ENCODE measurements around the gene TRIO. TPM values are rescaled to one million over a fixed set of nuclear protein-coding genes. Genes with fewer than 3 reads are reported as not detected.

Gene TRIO
- total and polyA plus RNA-seq, 3 experiments from 2014 or later = 0.89 to 4.4 (median 4.2) TPM

DNA sequence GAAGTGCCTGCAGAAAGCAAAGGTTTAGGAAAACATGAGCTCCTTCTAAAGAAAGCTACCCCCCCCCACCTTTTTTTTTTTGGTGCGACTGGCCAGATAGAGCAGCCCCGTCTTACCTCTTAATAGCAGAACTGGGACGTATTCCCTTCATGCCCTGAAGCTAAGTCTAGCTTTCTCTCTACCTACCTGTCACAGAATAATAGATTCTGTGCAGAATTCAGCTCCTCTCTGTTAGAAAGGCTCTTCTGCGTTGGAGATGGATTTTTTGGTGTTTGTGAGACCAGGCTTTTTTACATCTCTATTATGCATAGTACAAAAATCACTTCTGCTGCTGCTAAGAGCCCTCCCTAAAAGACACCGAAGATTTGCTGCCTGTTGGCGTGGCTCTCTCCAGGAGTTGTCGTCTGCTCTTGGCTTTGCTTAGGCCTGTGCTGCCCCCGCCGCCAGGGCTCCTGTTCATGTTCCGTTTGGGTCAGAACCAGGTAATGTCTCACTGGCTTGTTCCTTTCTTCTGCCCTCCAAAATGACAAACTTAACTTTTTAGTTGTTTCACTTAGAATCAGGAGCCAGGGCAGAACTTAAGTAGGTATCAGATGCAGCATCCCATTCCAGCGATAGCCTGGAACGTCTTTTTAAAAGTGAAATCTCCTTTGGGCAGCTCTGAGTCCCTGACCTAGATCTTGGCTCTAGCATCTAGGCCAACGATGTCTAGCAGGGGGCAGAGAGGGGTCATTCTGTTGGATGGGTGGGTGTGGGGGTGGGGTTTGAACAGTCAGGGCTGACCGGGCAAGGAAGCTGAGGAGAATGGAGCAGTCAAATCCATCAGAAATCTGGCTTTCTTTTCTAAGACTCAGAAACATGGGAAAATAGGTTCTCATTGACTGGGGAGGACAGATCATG, 2.5 kb downstream of the TRIO start:
- H3K27ac Mint-ChIP-seq = peak overlapping the region in 7 of 8 donors; percentile 2 to 76 (median 32)

DNA sequence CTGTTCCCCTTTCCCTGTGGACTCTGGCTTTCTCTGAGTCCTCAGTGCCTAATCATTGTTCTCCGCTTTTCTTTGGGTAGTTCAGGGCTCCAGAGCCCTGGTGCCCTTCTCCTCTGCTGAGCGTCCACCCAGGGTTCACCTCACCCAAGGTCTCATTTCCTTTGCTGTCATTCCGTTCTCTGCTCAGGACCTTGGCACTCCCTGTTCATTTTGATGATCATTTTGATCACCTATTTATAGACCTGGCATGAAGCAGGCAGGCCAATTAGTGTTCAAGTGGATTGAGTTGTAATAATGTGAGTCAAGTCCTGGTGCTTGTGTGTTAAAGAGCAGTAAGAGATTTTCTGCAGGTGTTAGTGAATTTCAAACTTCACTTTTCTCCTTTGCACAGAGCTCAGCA, 3.6 kb downstream of the TRIO start:
- DNase-seq = no peak
- H3K4me1 Mint-ChIP-seq = peaks cover 11 to 17% (median 12%) of the 10 kb centered on the region in 3 donors
- no peak overlapping the region for H3K4me3 ChIP-seq (ENCODE audit: low read length)
- no peak overlapping the region for H3K27ac Mint-ChIP-seq
- peak overlapping the region in 2 of 7 donors; percentile 1 to 97 for H3K4me3 Mint-ChIP-seq
- H3K4me1 ChIP-seq (ENCODE audit: insufficient read depth, low read length) = peaks cover 10% of the 10 kb centered on the region
- no peaks in the 10 kb centered on the region for H3K27me3 ChIP-seq (ENCODE audit: insufficient read depth, low read length, poor library complexity, severe bottlenecking)
- peaks cover 24 to 63% of the 10 kb centered on the region in 2 donors for H3K27me3 Mint-ChIP-seq
- CTCF ChIA-PET = no interaction called here
- H3K27ac ChIP-seq (ENCODE audit: low read depth, low read length) = no peak overlapping the region
- no peaks in the 10 kb centered on the region for H3K36me3 ChIP-seq (ENCODE audit: insufficient read depth, low read length)
- POLR2A ChIA-PET = no interaction called here
- no peaks in the 10 kb centered on the region for H3K9me3 Mint-ChIP-seq
- H3K9me3 ChIP-seq (ENCODE audit: low read length) = no peaks in the 10 kb centered on the region
- H3K36me3 Mint-ChIP-seq = peaks cover 0 to 1% (median 0%) of the 10 kb centered on the region in 3 donors

More for the DNA sequence above, 2.5 kb downstream of the TRIO start:
- Mint-ChIP-seq H3K9me3 (no peaks in the 10 kb centered on the region), H3K4me3 (peak overlapping the region; percentile 70 to 97 (median 85)), H3K27me3 (peaks cover 30 to 67% of the 10 kb centered on the region in 2 donors), H3K4me1 (peaks cover 11 to 17% (median 12%) of the 10 kb centered on the region in 3 donors), H3K36me3 (peaks cover 0 to 1% (median 0%) of the 10 kb centered on the region in 3 donors)
- no peak overlapping the region for H3K4me3 ChIP-seq (ENCODE audit: low read length)
- peaks cover 10% of the 10 kb centered on the region for H3K4me1 ChIP-seq (ENCODE audit: insufficient read depth, low read length)
- DNase-seq = no peak
- peaks cover 1% of the 10 kb centered on the region for H3K27me3 ChIP-seq (ENCODE audit: insufficient read depth, low read length, poor library complexity, severe bottlenecking)
- H3K9me3 ChIP-seq (ENCODE audit: low read length) = no peaks in the 10 kb centered on the region
- no peaks in the 10 kb centered on the region for H3K36me3 ChIP-seq (ENCODE audit: insufficient read depth, low read length)
- no peak overlapping the region for H3K27ac ChIP-seq (ENCODE audit: low read depth, low read length)
- ChIA-PET POLR2A (no interaction called here), CTCF (no interaction called here)

DNA sequence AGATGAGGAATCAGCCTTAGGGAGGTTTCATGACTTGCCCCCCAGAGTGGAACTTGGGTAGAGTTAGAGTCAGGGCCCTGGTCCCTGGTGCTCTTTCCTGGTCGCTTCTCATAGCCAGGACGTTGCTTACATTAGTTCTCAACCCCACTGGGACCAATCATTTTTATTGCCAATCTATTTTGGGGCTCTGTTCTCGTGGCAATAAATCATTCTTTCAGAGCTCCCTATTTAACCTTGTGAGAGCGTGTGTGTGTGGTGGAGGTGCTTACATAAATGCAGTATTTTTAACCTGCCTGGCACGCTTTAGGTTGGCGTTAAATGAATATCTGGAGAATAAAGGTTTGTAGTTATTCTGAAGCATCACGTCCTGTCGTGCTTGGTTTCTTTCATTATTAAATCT, 4.1 kb downstream of the TRIO start:
- Histone ChIP-seq H3K36me3 (ENCODE audit: insufficient read depth, low read length) (no peaks in the 10 kb centered on the region), H3K4me3 (ENCODE audit: low read length) (no peak overlapping the region), H3K27me3 (ENCODE audit: insufficient read depth, low read length, poor library complexity, severe bottlenecking) (no peaks in the 10 kb centered on the region), H3K27ac (ENCODE audit: low read depth, low read length) (no peak overlapping the region), H3K9me3 (ENCODE audit: low read length) (no peaks in the 10 kb centered on the region), H3K4me1 (ENCODE audit: insufficient read depth, low read length) (peaks cover 6% of the 10 kb centered on the region)
- H3K4me1 Mint-ChIP-seq = peaks cover 10 to 15% (median 10%) of the 10 kb centered on the region in 3 donors
- peaks cover 21 to 62% of the 10 kb centered on the region in 2 donors for H3K27me3 Mint-ChIP-seq
- H3K36me3 Mint-ChIP-seq = peaks cover 0 to 1% (median 0%) of the 10 kb centered on the region in 3 donors
- H3K27ac Mint-ChIP-seq = peak overlapping the region in 1 of 8 donors; percentile 50
- CTCF ChIA-PET = no interaction called here
- POLR2A ChIA-PET = no interaction called here
- H3K9me3 Mint-ChIP-seq = no peaks in the 10 kb centered on the region
- no peak for DNase-seq
- no peak overlapping the region for H3K4me3 Mint-ChIP-seq

DNA sequence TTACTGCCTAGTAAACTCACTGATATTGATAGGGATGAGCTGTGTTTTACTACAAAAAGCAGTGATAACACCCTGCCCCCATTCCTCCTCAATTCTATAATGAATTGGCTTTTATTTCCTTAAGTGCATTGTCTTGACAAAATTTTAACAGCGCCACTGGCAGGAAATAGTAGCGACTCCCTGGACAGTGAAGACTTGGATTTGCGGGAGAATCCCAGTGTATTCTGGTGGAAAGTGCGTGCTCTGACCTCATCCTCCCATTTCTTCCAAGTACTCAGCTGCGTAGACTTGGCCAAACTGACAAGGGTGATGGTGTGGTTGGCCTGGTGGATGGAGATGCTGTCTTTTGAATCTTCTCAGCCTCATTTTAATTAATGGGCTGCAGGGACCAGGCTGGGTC, 5.3 kb downstream of the TRIO start:
- Mint-ChIP-seq H3K27me3 (peaks cover 21 to 64% of the 10 kb centered on the region in 2 donors), H3K4me3 (no peak overlapping the region), H3K27ac (no peak overlapping the region), H3K9me3 (no peaks in the 10 kb centered on the region), H3K36me3 (peaks cover 0 to 1% (median 0%) of the 10 kb centered on the region in 3 donors), H3K4me1 (peaks cover 5 to 11% (median 6%) of the 10 kb centered on the region in 3 donors)
- Histone ChIP-seq H3K4me1 (ENCODE audit: insufficient read depth, low read length) (no peaks in the 10 kb centered on the region), H3K4me3 (ENCODE audit: low read length) (no peak overlapping the region), H3K9me3 (ENCODE audit: low read length) (no peaks in the 10 kb centered on the region), H3K27ac (ENCODE audit: low read depth, low read length) (no peak overlapping the region), H3K27me3 (ENCODE audit: insufficient read depth, low read length, poor library complexity, severe bottlenecking) (no peaks in the 10 kb centered on the region), H3K36me3 (ENCODE audit: insufficient read depth, low read length) (no peaks in the 10 kb centered on the region)
- ChIA-PET POLR2A (no interaction called here), CTCF (no interaction called here)
- no peak for DNase-seq

DNA sequence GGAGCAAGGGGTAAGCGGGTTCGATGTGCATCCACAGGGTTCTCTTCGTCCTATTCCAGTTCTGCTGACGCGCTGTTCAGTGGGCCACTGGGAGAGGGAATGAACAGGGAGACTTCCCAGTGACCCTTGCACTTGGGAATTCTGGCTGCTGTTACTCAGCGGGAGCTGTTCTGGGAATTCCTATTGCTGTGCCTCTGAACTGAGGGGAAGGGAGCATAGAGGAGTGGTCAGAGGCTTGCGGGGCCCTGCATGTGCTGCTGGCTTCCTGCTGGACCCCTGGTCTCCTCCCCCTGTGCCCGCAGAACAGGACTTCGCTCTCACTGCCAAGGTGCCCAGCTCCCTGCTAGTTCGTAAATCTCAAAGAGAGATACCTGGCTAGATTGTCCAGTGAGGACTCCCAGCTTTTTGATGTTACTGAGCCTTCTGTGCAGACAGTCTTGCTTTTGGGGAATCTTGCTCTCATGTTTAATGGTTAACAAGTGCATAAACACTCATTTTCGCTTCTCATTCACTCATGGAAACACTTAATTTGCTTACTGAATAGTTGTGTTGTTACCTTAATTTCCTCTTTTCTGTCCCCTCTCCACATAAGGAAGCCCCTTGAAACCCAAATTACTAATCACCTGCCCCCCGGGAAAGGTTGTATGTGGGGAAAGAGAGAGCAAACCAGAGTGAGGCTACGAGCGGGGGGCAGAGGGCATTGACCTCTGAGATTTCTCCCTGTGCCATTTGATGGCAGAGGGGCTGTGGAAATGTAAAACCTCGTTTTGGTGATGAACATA, 5.9 kb downstream of the TRIO start:
- Histone ChIP-seq H3K27ac (ENCODE audit: low read depth, low read length) (no peak overlapping the region), H3K4me3 (ENCODE audit: low read length) (no peak overlapping the region), H3K27me3 (ENCODE audit: insufficient read depth, low read length, poor library complexity, severe bottlenecking) (no peaks in the 10 kb centered on the region), H3K4me1 (ENCODE audit: insufficient read depth, low read length) (no peaks in the 10 kb centered on the region), H3K36me3 (ENCODE audit: insufficient read depth, low read length) (no peaks in the 10 kb centered on the region), H3K9me3 (ENCODE audit: low read length) (no peaks in the 10 kb centered on the region)
- DNase-seq = no peak
- Mint-ChIP-seq H3K4me1 (peaks cover 5 to 10% (median 6%) of the 10 kb centered on the region in 3 donors), H3K9me3 (no peaks in the 10 kb centered on the region), H3K36me3 (peaks cover 0 to 1% (median 0%) of the 10 kb centered on the region in 3 donors), H3K4me3 (no peak overlapping the region), H3K27ac (no peak overlapping the region), H3K27me3 (peaks cover 22 to 67% of the 10 kb centered on the region in 2 donors)
- CTCF ChIA-PET = no interaction called here
- POLR2A ChIA-PET = no interaction called here

DNA sequence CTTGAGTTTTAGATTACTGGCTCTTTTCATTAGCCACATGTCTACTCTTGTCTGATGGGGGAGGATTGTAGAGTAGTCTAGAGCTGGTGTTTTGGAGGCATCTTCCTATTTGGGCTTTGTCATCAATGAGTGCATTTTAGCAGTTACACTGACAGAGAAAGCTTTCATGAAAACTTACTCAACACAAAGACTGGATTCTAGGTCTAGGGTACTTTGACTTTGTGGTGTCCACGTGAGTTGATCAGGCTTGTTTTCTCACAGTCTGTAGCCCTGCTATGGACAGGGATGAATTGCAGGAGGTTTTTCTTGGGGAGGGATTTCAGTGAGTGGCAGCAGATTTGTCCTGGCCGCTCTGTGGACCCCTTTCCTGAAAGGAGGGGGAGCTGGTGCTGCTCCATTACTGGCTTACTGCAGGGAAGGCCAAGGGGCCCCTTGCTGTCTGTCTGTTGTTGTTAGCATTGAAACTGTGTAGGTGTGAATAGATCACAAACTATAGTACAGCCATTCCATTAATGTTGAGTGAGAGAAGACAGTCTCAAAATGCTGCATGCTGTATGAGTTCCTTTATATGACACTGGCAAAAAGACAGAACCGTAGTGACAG, 6.6 kb downstream of the TRIO start:
- no peaks in the 10 kb centered on the region for H3K9me3 ChIP-seq (ENCODE audit: low read length)
- Mint-ChIP-seq H3K4me3 (no peak overlapping the region), H3K27me3 (peaks cover 23 to 65% of the 10 kb centered on the region in 2 donors), H3K4me1 (peaks cover 4 to 7% (median 5%) of the 10 kb centered on the region in 3 donors), H3K36me3 (peaks cover 0 to 1% (median 0%) of the 10 kb centered on the region in 3 donors), H3K27ac (no peak overlapping the region), H3K9me3 (no peaks in the 10 kb centered on the region)
- H3K27ac ChIP-seq (ENCODE audit: low read depth, low read length) = no peak overlapping the region
- no peak for DNase-seq
- H3K4me1 ChIP-seq (ENCODE audit: insufficient read depth, low read length) = no peaks in the 10 kb centered on the region
- CTCF ChIA-PET = no interaction called here
- no peaks in the 10 kb centered on the region for H3K27me3 ChIP-seq (ENCODE audit: insufficient read depth, low read length, poor library complexity, severe bottlenecking)
- POLR2A ChIA-PET = no interaction called here
- H3K36me3 ChIP-seq (ENCODE audit: insufficient read depth, low read length) = no peaks in the 10 kb centered on the region
- no peak overlapping the region for H3K4me3 ChIP-seq (ENCODE audit: low read length)

DNA sequence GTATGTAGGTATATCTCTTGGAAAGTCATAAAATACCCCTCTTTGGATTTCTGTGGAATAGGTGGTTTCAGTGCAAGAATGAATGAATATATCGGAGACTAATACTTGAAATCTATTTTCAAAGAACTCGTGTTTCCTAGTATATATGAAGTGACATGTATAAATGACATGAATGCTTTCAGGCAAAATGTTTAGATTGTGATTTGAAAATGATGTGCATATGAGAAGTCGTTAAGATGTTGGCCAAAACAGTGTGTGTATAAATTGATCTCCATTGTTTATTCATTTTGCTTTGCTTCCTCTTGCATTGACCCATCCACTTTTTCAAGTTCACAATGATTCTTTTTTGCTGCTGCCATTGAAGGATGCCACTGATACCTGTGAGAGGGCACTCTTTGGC, 8.3 kb downstream of the TRIO start:
- no peak overlapping the region for H3K4me3 ChIP-seq (ENCODE audit: low read length)
- H3K27ac ChIP-seq (ENCODE audit: low read depth, low read length) = no peak overlapping the region
- no peaks in the 10 kb centered on the region for H3K9me3 ChIP-seq (ENCODE audit: low read length)
- H3K4me3 Mint-ChIP-seq = no peak overlapping the region
- no peaks in the 10 kb centered on the region for H3K36me3 ChIP-seq (ENCODE audit: insufficient read depth, low read length)
- H3K36me3 Mint-ChIP-seq = no peaks in the 10 kb centered on the region
- H3K9me3 Mint-ChIP-seq = no peaks in the 10 kb centered on the region
- H3K27me3 Mint-ChIP-seq = peaks cover 17 to 50% of the 10 kb centered on the region in 2 donors
- H3K4me1 Mint-ChIP-seq = no peaks in the 10 kb centered on the region
- DNase-seq = no peak
- CTCF ChIA-PET = interaction anchor here (1.2 kb wide), 1 partner anchor 9 kb away, joined by 4 read pairs; no protein-coding TSS in a partner anchor
- no peaks in the 10 kb centered on the region for H3K4me1 ChIP-seq (ENCODE audit: insufficient read depth, low read length)
- H3K27ac Mint-ChIP-seq = no peak overlapping the region
- no peaks in the 10 kb centered on the region for H3K27me3 ChIP-seq (ENCODE audit: insufficient read depth, low read length, poor library complexity, severe bottlenecking)
- POLR2A ChIA-PET = no interaction called here

Measured in CD8-positive, alpha-beta memory T cell (primary cell).